Activated naive CD4-positive, alpha-beta T cell treated with anti-CD3 and anti-CD28 coated beads, Interleukin-2, amount 50 U/mL, for 72 hours (primary cell): ENCODE data around the gene CCNG1. TPM values are rescaled to one million over a fixed set of nuclear protein-coding genes. Genes with fewer than 3 reads are reported as not detected.
"Not testable (repeated sequence)": the region's sequence is repeated elsewhere in the genome, so short reads cannot be mapped to it uniquely, and the experiment has no call there.

Source experiments
- ATAC-seq, 2 donors: fragments of 150-1000 bp; cut with Tn5 transposase; 2 replicates each; pipeline ENCODE4 v1.10.0; 2021; ENCODE audit warnings: mild to moderate bottlenecking in 2 of 2, moderate library complexity in 2 of 2
- DNase-seq, 2 donors: peaks; one replicate each; pipeline ENCODE4 v3.0.0; 2021 to 2022; ENCODE audit warnings: low spot score in 2 of 2
- H3K27ac Mint-ChIP-seq, 2 donors: one replicate each; pipeline ENCODE4 v1.8.0; 2022; ENCODE audit warnings: mild to moderate bottlenecking in 2 of 2, mixed read lengths in 2 of 2
- H3K36me3 Mint-ChIP-seq, 2 donors: one replicate each; pipeline ENCODE4 v1.8.0; 2022; ENCODE audit warnings: mixed read lengths in 2 of 2
- H3K9me3 Mint-ChIP-seq, 2 donors: one replicate each; pipeline ENCODE4 v1.8.0; 2022; ENCODE audit warnings: mixed read lengths in 2 of 2
- total RNA-seq, 2 donors: library from RNA; stranded (reverse); gene quantifications; one replicate each; pipeline ENCODE4 v1.2.3, GENCODE V29; 2022

The CCNG1 gene
- total RNA-seq, 2 donors from 2014 or later, result 132 to 326 TPM

DNA sequence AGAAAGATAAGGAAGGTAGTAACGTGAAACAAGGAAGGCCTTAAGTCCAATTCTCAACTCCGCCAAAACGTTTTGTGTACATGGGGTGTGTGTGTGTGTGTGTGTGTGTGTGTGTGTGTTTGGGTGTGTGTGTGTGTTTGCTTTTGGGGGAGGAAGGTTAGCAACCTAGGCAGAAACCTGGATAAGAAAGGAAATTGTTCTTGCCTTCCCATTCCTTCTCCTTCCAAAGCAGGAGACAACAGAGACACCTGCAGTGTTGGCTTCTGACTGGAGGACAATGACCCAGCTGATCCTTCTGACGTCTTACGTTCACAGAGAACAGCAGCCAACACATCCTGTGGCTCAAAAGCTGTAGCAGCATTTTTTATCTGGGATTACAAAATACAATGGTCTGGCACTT, 4.1 kb upstream of the CCNG1 start:
- DNase-seq, result no peak
- no peaks in the 10 kb centered on the region for H3K9me3 Mint-ChIP-seq
- no peak for ATAC-seq
- H3K36me3 Mint-ChIP-seq, result peaks cover 4% of the 10 kb centered on the region in 2 donors
- no peak overlapping the region for H3K27ac Mint-ChIP-seq

DNA sequence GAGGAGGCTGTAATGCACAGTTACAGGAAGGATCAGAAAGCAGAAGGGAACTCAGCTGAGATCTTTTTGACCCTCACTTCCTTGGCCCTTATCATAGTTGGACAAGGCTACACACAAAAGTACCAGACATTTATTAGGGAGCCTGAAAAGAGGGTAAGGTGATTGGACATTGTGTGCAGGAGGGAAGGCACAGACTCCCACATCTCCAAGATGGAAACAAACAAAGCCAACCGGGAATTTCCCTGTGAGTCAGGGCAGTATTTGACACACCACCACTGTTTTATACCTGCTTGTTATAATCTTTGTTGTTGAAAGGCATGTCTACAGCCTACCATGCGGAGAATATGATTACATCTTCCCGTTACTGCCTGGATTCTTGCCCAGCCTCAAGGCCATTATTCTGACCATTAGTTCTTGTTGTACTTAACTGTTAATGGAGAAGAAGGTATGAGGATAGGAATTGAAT, 3.0 kb upstream of the CCNG1 start:
- no peaks in the 10 kb centered on the region for H3K9me3 Mint-ChIP-seq
- DNase-seq (no peak), ATAC-seq (no peak)
- H3K36me3 Mint-ChIP-seq, result peaks cover 14 to 16% of the 10 kb centered on the region in 2 donors
- no peak overlapping the region for H3K27ac Mint-ChIP-seq

DNA sequence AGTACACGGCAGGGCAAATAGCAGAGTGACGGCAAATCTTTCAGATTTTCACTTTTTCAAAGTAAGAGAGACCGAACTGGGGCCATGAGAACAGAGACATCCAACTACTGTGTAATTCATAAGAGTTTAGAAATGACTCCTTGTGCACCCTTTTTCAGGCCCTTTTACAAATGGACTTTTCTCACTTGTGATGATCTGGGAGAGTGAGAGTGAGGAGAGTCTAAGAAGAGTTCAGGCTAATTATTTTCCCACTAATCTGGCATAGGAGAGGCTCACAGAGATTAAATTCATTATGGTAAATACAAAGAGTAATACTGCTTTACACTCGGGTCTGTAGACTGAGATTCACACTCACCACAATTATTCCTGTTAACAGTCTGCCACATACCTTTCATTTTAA, 880 bp upstream of the CCNG1 start:
- H3K27ac Mint-ChIP-seq, result peak overlapping the region; percentile 92 to 95
- no peak for ATAC-seq
- peaks cover 14 to 22% of the 10 kb centered on the region in 2 donors for H3K36me3 Mint-ChIP-seq
- no peaks in the 10 kb centered on the region for H3K9me3 Mint-ChIP-seq
- DNase-seq, result no peak

DNA sequence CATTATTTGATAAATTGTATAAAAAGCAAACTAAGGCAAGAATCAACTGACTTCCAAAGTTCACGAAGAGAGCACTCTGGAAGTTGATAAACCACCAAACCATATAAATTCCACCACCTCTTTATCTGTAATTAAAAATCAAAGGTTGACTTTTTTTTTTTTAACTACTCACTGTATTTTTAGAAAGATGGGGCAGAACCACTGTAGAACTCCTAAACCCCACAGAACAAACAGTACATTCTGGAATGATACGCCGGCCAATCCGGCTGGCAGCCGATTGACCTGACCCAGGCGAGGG, 435 bp upstream of the CCNG1 start:
- Mint-ChIP-seq H3K9me3 (no peaks in the 10 kb centered on the region), H3K27ac (peak overlapping the region; percentile 92 to 95), H3K36me3 (peaks cover 15 to 22% of the 10 kb centered on the region in 2 donors)
- no peak for ATAC-seq
- DNase-seq, result no peak

DNA sequence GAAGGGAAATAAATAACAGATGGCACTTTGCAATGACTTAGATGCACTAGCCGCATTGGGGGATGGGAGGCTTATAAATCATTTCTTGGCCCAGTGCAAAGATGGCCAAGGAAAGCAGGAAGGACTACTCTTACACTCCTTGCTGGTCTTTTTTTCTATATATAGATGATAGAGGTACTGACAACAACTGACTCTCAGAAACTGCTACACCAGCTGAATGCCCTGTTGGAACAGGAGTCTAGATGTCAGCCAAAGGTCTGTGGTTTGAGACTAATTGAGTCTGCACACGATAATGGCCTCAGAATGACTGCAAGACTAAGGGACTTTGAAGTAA, 1.7 kb downstream of the CCNG1 start:
- H3K27ac Mint-ChIP-seq, result peak overlapping the region; percentile 65 to 92
- H3K36me3 Mint-ChIP-seq, result peaks cover 22 to 23% of the 10 kb centered on the region in 2 donors
- H3K9me3 Mint-ChIP-seq, result no peaks in the 10 kb centered on the region
- DNase-seq (no peak), ATAC-seq (peak; percentile 7 to 25)

DNA sequence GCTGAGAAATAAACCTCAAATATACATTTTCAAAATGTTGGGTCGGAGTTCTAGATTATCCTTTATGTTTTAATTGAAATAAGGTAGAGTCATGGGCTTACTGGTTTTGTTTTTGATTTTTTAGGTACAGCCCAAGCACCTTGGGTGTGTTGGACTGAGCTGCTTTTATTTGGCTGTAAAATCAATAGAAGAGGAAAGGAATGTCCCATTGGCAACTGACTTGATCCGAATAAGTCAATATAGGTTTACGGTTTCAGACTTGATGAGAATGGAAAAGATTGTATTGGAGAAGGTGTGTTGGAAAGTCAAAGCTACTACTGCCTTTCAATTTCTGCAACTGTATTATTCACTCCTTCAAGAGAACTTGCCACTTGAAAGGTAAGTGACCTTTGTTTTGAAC, 3.6 kb downstream of the CCNG1 start:
- H3K36me3 Mint-ChIP-seq, result peaks cover 22 to 23% of the 10 kb centered on the region in 2 donors
- no peak for DNase-seq
- H3K27ac Mint-ChIP-seq, result no peak overlapping the region
- no peaks in the 10 kb centered on the region for H3K9me3 Mint-ChIP-seq
- ATAC-seq, result no peak

DNA sequence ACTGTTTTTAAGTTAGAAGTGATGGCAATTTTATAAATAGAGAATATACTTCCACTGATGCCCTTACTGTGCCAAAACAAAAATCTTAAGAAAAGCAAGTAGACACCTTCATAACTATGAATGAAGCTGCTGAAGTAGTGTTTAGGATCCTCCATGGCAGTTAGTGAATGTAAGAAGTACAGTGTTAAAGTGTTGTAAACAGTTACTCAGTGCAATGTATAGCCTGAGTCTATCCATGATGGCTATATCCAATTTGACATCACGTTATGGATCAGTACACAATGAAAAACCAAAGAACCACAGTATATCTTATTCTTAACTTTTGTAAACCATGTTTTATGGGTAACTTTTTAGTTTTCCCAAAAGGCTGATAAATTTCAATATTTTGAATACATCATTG, 7.1 kb downstream of the CCNG1 start:
- no peaks in the 10 kb centered on the region for H3K9me3 Mint-ChIP-seq
- H3K36me3 Mint-ChIP-seq, result peaks cover 17 to 35% of the 10 kb centered on the region in 2 donors
- H3K27ac Mint-ChIP-seq, result peak overlapping the region in 1 of 2 donors; percentile 29
- ATAC-seq (no peak), DNase-seq (no peak)

DNA sequence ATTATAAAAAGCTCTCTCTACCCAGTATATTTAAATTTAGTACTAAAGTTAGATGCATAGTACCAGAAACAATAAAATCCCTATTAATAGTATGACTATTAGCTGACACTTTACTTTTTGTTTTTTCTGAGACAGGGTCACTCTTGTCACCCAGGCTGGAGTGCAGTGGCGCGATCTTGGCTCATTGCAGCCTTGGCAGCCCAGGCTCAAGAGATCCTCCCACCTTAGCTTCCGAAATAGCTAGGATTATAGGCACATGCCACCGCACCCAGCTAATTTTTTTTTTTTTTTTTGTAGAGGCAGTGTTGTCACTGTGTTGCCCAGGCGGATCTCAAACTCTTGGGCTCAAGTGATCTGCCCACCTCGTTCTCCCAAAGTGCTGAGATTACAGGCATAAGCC, 8.0 kb downstream of the CCNG1 start:
- peaks cover 11 to 41% of the 10 kb centered on the region in 2 donors for H3K36me3 Mint-ChIP-seq
- ATAC-seq, result no peak
- H3K9me3 Mint-ChIP-seq, result no peaks in the 10 kb centered on the region
- no peak overlapping the region for H3K27ac Mint-ChIP-seq
- no peak for DNase-seq

DNA sequence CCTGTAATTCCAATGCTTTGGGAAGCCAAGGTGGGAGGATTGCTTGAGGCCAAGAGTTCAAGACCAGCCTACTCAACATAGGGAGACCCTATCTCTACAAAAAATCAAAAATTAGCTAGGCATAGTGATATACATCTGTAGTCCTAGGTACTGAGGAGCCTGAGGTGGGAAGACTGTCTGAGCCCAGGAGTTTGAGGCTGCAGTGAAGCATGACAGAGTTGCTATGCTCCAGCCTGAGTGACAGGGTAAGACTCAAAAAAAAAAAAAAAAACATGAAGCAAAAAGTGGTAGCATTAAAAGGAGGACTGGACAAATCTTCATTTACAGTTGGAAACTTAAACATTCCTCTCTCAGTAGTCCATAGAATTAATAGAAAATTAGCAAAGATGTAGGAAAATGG, 9.8 kb downstream of the CCNG1 start:
- no peak for ATAC-seq
- Mint-ChIP-seq H3K27ac (peak overlapping the region in 1 of 2 donors; percentile 69), H3K36me3 (peaks cover 11 to 39% of the 10 kb centered on the region in 2 donors)

DNA sequence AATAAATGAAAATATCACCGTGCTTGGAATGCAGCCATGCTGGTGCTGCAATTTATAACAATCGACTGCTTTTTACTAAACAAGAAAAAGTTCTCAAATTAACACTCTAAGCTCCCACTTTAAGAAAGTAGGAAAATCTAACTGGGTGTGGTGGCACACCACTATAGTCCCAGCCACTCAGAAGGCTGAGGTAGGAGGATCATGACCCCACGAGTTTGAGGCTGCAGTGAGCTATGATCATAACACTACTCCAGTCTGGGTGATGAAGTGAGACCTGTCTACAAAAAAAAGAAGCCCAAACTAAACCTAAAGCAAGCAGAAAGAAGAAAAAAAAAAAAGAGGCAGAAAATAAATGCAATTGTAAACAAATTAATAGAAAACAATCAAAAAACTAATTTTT, 10.5 kb downstream of the CCNG1 start:
- ATAC-seq (no peak), DNase-seq (no peak)
- Mint-ChIP-seq H3K27ac (no peak overlapping the region), H3K9me3 (no peaks in the 10 kb centered on the region), H3K36me3 (peaks cover 11 to 33% of the 10 kb centered on the region in 2 donors)

More for the DNA sequence above, 9.8 kb downstream of the CCNG1 start:
- H3K9me3 Mint-ChIP-seq, result no peaks in the 10 kb centered on the region
- no peak for DNase-seq

DNA sequence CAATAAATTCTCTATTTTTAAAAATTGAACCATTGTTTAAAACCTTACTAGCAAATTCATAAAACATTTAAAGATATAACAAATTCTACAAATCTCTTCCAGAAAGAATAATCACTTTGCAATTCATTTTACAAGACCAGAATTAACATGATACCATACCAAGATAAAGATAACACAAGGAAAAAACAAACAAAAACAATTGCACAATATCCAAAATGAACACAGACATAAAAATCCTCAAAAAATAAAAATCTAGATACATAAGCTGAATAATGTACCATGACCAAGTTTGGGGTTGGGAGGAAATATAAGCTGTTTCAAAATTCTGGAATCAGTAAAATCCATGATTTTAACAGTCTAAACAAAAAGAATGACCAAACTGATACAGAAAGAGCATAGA, 11.1 kb downstream of the CCNG1 start:
- no peak for ATAC-seq
- Mint-ChIP-seq H3K9me3 (no peaks in the 10 kb centered on the region), H3K27ac (no peak overlapping the region), H3K36me3 (peaks cover 11 to 33% of the 10 kb centered on the region in 2 donors)
- DNase-seq, result no peak

DNA sequence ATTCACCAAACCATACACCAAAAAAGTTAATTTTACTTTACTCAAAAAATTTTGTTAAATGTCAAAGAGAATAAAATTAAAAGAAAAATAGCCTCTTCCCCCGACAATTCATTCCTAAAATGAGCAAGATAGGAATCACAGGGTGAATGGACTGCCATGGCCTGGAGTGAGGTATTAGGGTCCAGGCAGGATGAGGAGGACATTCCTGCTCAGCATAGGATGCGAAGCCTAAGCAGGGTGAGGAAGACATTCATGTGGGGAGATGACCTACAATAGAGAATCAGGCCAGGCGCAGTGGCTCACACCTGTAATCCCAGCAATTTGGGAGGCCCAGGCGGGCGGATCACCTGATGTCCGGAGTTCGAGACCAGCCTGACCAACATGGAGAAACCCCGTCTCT, 14.1 kb downstream of the CCNG1 start:
- DNase-seq, result no peak
- Mint-ChIP-seq H3K27ac (no peak overlapping the region), H3K9me3 (no peaks in the 10 kb centered on the region), H3K36me3 (peaks cover 30 to 53% of the 10 kb centered on the region in 2 donors)
- ATAC-seq, result no peak

DNA sequence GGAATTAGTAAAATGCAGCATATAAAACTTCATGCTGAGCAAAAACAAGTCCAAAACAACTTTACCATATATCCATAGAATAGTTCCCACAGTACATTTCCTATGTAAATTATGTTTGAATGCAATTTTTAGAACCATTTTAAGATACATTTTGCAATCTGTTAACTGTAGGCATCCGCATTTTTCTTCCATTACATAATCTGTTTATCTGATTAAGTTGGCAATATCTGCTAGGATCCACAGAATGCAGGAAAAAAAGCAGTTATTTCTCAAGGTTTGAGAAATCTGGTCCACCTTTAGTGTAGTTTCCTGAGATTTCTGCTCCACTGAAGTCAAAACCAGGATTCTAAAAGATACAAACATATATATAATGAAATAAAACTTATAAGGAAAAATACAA, 16.3 kb downstream of the CCNG1 start:
- ATAC-seq, result no peak

DNA sequence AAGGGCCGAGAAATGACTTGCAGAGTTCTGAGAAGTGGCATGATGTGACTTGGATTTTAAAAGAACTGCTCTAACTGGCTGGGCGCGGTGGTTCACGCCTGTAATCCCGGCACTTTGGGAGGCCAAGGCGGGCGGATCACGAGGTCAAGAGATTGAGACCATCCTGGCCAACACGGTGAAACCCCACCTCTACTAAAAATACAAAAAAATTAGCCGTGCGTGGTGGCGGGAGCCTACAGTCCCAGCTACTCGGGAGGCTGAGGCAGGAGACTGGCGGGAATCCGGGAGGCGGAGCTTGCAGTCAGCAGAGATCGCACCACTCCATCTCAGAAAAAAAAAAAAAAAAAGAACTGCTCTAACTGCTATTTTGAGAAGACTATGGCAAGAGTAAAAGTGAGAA, 18.0 kb downstream of the CCNG1 start:
- H3K36me3 Mint-ChIP-seq, result peaks cover 33 to 43% of the 10 kb centered on the region in 2 donors

More for the DNA sequence above, 16.3 kb downstream of the CCNG1 start:
- Mint-ChIP-seq H3K27ac (no peak overlapping the region), H3K9me3 (no peaks in the 10 kb centered on the region), H3K36me3 (peaks cover 19 to 46% of the 10 kb centered on the region in 2 donors)
- DNase-seq, result no peak

DNA sequence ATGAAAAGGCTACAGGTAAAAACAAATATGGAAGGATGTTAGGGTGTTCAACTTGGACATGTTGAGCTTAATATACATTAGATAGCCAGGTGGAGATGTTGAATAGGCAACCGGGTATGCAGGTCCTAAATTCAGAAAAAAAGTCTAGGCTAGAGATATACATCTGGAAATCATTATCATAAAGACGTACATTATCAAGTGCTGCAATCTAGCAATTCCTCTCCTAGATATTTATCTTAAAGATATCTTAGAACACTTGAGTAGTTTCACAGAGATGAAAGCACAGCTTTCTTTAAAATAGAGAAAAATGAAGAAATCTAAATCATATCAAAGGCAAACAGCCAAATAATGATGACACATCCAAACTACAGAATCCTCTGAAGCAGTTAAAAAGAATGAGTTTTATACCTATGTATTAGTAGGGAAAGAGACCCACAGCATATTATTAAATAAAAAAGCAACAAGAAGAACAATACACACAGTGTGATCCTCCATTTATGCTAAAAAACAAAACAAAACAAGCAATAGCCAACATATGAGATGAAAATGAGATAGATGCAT, 18.7 kb downstream of the CCNG1 start:
- no peak overlapping the region for H3K27ac Mint-ChIP-seq

More for the DNA sequence above, 18.0 kb downstream of the CCNG1 start:
- not testable (repeated sequence) for ATAC-seq, H3K9me3 Mint-ChIP-seq, DNase-seq
- H3K27ac Mint-ChIP-seq, result peak overlapping the region in 1 of 2 donors; percentile 59

DNA sequence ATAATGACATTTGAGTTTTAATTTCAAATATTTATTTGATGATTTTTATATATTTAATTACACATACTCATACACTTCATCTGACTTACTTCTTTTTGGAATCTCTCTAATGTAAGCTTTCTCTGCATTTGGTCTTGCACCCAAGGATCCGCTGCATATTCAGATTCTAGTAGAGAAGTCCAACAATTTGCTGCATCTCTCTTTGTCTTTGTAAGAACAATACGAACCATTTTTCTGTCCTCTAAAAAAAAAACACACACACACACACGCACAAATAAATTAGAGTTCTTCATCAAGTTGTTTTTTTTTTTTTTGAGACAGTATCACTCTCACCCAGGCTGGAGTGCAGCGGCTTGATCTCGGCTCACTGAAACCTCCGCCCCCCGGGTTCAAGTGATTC, 19.4 kb downstream of the CCNG1 start:
- ATAC-seq (no peak), DNase-seq (no peak)
- Mint-ChIP-seq H3K36me3 (peaks cover 38 to 42% of the 10 kb centered on the region in 2 donors), H3K27ac (no peak overlapping the region), H3K9me3 (no peaks in the 10 kb centered on the region)

More for the DNA sequence above, 18.7 kb downstream of the CCNG1 start:
- Mint-ChIP-seq H3K36me3 (peaks cover 38 to 42% of the 10 kb centered on the region in 2 donors), H3K9me3 (no peaks in the 10 kb centered on the region)
- ATAC-seq (no peak), DNase-seq (no peak)

DNA sequence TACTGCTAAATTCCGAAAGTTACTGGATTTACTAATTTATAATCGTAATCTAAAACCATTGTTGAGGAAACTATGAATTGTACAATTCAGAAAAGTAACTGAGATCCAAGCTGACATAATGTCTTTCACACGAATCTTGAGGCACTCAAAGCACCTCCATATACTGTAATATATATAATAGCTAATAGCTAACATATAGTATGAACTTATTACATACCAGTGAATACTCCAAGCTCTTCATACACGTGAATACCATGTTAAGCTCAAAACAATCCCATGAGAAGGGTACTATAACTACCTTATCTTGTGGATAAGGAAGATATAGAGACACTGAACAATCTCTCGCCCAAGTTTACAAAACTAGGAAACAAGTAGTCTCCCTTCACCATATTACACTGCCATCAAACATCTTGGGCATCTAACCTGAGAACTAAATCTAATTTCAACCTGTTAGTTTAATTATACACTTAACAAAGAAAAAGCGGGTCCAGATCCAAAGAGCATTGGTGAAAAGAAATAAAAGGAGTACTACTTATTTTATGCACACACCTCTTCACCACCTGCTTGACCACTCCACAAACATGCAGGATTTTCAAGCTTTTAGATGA, 21.5 kb downstream of the CCNG1 start:
- no peak for ATAC-seq
- Mint-ChIP-seq H3K27ac (peak overlapping the region; percentile 99), H3K36me3 (peaks cover 38 to 42% of the 10 kb centered on the region in 2 donors), H3K9me3 (no peaks in the 10 kb centered on the region)
- DNase-seq, result no peak

DNA sequence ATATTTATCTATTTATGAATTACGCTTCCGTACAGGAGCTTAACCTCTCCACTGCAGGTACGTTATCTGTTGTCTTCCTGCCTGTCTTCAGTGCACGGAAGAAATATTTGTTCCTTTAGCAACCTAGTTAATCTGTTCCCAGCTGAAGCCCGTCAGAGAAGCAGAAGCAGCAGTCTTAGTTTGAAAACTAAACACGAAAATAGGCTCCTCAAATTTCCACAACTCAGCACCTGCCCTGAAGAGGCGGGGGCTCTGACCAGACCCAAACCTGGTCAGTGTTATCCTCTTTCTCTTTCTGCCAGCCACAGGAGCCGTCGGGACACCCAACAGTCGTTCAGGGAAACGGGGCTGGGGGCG, 22.0 kb downstream of the CCNG1 start:
- Mint-ChIP-seq H3K36me3 (peaks cover 38 to 47% of the 10 kb centered on the region in 2 donors), H3K9me3 (no peaks in the 10 kb centered on the region), H3K27ac (peak overlapping the region; percentile 99)
- ATAC-seq (no peak), DNase-seq (no peak)
